Left renal pelvis (tissue), 4 donors: ENCODE results near the gene RCCD1. TPM values are rescaled to one million over a fixed set of nuclear protein-coding genes. Genes with fewer than 3 reads are reported as not detected.
"Not testable (repeated sequence)": the region's sequence is repeated elsewhere in the genome, so short reads cannot be mapped to it uniquely, and the experiment has no call there.

ENCODE experiments used
- DNase-seq, 4 donors: peaks; one replicate each; pipeline ENCODE4 v3.0.0-alpha.2; 2013; ENCODE audit warnings: low read depth in 4 of 4, low spot score in 3 of 4
- polyA plus RNA-seq, 4 donors: library from polyadenylated mRNA; unstranded; fragments of 120-200 nt; gene quantifications; one replicate each; pipeline ENCODE4 v1.2.1, GENCODE V29; 2013; ENCODE audit not compliant: insufficient read length in 4 of 4

Gene RCCD1
- polyA plus RNA-seq, 4 donors: 13.5 to 20.4 (median 14.9) TPM

- no peak for DNase-seq
Observed at GRCh38 chr15:90917569-90917968, 37.1 kb upstream of the RCCD1 start.

GRCh38 chr15:90918034-90918788, 36.5 kb upstream of the RCCD1 start:
- DNase-seq: no peak

DNA sequence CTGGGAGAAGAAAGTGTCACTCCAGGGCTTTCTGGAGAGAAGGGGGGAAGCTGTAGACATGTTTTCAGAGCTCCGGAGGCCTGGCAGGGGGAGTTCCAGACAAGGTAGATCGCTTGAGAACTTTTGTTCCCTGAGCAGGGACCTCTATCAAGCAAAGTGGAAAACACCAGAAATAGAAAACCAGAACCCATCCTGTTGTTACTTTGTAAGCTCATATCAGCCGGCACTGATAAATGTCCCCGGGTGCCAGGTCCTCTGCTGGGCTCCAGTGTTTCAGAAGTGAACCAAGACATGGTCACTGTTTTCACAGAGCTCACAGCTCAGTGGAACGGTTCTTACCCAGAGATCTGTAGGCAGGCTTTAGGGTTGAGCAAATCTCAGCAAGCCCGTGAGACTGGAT, 35.8 kb upstream of the RCCD1 start:
- DNase-seq: no peak

GRCh38 chr15:90921887-90922286, 32.8 kb upstream of the RCCD1 start:
- no peak for DNase-seq

DNA sequence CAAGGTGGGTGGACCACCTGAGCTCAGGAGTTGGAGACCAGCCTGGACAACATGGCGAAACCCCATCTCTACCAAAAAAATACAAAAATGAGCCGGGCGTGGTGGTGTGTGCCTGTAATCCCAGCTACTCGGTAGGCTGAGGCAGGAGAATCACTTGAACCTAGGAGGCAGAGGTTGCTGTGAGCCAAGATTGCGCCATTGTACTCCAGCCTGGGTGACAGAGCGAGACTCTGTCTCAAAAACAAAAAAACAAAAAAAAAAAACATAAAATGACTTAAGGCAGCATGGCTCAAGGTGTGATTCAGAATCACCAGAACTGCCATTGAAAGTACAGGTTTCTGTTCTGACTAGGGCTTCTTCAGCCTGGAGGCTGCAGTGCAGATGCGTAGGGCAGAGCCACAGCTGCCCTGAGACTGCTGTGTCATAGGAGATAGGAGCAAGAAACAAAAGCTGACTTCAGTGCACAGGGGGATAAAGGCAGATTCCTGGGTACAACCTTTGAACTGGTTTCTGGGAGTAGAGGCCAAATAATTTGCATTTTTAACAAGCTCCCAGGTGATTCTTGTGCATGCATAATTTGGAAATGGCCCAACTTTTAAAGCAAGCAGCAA, 31.9 kb upstream of the RCCD1 start:
- DNase-seq: not testable (repeated sequence)

GRCh38 chr15:90924375-90924774, 30.3 kb upstream of the RCCD1 start:
- DNase-seq: no peak

- not testable (repeated sequence) for DNase-seq
Observed at GRCh38 chr15:90926766-90927165, 27.9 kb upstream of the RCCD1 start.

- DNase-seq: not testable (repeated sequence)
Observed at GRCh38 chr15:90928106-90928505, 26.6 kb upstream of the RCCD1 start.

DNA sequence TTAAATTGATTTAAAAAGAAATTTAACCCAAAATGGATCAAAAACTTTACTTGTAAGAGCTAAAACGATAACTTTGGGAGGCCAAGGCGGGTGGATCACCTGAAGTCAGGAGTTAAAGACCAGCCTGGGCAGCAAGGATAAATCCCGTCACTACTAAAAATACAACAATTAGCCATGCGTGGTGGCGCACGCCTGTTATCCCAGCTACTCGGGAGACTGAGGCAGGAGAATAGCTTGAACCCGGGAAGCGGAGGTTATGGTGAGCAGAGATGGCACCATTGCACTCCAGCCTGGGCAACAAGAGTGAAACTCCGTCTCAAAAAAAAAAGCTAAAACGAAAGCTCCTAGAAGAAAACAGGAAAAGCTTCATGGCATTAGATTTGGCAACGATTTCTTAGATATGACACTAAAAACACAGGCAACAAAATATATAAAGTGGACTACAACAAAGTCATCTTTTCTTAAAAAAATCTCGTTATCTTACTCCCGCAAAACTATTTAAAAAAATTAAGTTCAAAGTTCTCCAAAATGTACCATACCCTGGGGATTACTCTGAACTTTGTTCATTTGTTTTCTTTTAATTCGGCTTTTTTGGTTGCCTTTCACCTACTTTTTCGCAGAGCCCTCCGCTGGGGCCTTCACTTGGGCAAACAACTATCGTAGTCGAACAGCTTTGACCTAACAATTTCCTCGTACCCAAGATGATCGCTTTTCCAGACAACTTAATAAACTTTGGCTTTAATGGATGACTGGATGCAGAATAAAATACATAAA, 25.3 kb upstream of the RCCD1 start:
- DNase-seq: no peak

DNA sequence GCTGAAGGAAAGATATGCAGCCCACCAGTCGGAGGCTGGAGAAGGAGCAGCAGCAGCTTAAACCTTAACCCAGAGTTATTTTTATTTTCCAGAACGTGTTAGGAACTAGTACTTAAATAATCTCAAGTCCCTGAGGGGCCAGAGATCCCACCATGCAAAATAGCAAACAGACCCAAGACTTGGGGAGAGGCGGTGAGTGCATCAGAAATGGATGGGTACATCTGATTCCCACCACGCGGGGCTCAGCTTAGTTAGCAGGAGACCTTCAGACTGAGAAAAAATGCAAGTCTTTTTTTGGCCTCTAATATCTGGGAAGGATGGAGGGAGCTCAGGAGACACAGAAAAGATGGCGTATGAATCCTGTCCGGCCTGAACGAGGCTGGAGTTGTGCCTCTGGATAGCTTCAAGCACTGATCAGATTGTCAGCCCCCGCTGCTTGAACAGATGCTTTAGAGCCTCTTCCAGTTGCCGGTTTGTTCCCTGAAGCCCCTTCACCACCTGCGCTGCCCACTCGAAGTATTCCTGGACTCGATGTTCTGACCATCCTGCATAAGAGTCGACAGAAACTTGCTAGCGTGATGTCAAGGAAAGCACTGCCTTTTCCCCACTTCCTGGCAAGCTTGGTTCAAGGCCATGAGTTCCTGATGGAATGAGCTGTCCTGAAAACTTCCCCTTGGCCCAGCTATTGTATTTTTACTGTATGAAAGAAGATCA, 23.7 kb upstream of the RCCD1 start:
- DNase-seq: no peak

GRCh38 chr15:90931575-90931827, 23.2 kb upstream of the RCCD1 start:
- DNase-seq: no peak

DNA sequence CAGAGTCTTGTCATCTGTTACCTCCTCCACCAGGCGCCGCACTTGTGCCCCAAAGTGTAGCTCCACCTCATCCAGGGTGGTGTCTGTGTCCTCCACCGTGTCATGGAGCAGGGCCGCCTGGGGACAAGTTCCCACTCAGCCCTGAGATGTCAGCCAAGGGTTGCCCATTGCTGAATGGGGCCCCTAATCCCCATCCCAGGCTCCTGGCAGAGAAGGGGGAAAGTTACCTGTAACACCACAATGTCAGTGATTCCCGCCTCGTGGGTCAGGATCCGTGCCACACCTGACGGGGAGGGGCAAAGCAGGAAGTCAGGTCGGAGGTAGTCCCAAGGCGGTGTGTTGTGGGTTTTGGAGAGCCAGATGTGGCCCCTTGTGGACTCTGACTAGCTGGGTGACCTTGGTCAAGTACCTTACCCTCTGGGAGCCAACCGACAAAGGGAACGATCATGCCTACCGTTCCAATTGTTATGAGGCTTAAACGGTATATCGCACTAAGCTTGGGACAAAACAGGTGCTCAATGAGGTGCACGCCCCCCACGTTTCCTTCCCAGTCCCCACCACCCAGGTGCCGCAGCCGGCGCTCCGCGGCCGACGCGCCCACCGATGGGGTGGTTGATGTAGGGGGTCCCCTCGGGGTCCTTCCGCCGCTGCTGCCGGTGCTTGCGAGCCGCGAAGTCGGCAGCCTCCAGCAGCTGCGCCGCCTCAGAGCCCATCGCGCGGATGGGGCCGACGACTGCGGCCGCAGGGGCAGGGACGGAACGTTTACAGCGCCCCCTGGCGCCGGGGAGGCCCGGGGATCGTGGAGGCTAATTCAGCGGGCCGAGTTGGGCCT, 22.6 kb upstream of the RCCD1 start, which contains the start of gene HDDC3:
Gene HDDC3, minus strand, starts transcription at position 722 of the 832 bp plus-strand sequence. Its CDS starts 9 bp downstream, at position 713.
- peak; percentile 50 to 73 (median 71) for DNase-seq

- DNase-seq: no peak
Observed at GRCh38 chr15:90932660-90932991, 22.1 kb upstream of the RCCD1 start.

GRCh38 chr15:90933301-90933700, 21.4 kb upstream of the RCCD1 start:
- DNase-seq: no peak

- DNase-seq: peak in 3 of 4 donors; percentile 64 to 70 (median 66)
Observed at GRCh38 chr15:90934256-90934948, 20.3 kb upstream of the RCCD1 start.

DNA sequence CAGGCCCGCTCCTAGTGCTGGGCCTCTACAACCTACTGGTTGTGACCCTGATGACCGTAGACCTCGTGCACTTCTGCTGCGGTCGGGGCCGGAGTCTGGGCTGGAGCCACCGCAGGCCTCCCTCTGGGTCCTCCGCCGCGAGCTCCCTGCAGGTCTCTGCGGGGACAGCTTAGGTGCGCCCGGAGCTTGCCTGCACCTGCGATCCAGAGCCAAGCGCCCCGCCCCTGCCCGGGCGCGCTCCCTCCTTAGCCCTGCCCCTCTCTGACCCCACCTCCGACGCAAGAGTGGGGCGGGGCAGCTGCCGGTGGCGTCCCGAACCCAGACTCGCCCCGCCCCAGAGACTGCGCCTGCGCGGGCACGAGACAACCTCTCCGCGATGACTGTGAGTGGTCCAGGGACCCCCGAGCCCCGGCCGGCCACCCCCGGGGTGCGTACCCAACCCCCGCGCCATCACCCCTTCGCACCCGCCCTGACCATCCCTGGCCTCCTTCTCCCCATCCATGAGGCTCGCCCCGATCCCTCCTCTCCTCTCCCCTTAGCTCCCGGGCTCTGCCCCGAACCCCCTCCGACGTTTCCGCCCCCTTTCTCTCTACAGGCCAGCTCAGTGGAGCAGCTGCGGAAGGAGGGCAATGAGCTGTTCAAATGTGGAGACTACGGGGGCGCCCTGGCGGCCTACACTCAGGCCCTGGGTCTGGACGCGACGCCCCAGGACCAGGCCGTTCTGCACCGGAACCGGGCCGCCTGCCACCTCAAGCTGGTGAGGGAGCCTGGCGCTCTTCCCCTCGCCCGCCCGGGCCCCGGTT, 19.5 kb upstream of the RCCD1 start, which contains the start of gene UNC45A:
Gene UNC45A, plus strand, starts transcription at position 337 of the 803 bp plus-strand sequence. Its CDS starts 40 bp downstream, at position 377.
- DNase-seq: peak; percentile 75 to 83 (median 79)

GRCh38 chr15:90936823-90937222, 17.9 kb upstream of the RCCD1 start:
- no peak for DNase-seq

GRCh38 chr15:90938261-90938660, 16.4 kb upstream of the RCCD1 start:
- no peak for DNase-seq

GRCh38 chr15:90939756-90940155, 14.9 kb upstream of the RCCD1 start:
- no peak for DNase-seq
